Bladder microvascular endothelial cell (primary cell): ENCODE data around the gene BTF3. TPM values are rescaled to one million over a fixed set of nuclear protein-coding genes. Genes with fewer than 3 reads are reported as not detected.

Experiments used
- total RNA-seq: library from RNA; depleted of rRNA; stranded (reverse); fragments of >200 nt; gene quantifications from 2 replicates; pipeline ENCODE4 v1.2.3, GENCODE V29; 2014

Gene BTF3
- total RNA-seq = 173 and 190 TPM in 2 replicates

DNA sequence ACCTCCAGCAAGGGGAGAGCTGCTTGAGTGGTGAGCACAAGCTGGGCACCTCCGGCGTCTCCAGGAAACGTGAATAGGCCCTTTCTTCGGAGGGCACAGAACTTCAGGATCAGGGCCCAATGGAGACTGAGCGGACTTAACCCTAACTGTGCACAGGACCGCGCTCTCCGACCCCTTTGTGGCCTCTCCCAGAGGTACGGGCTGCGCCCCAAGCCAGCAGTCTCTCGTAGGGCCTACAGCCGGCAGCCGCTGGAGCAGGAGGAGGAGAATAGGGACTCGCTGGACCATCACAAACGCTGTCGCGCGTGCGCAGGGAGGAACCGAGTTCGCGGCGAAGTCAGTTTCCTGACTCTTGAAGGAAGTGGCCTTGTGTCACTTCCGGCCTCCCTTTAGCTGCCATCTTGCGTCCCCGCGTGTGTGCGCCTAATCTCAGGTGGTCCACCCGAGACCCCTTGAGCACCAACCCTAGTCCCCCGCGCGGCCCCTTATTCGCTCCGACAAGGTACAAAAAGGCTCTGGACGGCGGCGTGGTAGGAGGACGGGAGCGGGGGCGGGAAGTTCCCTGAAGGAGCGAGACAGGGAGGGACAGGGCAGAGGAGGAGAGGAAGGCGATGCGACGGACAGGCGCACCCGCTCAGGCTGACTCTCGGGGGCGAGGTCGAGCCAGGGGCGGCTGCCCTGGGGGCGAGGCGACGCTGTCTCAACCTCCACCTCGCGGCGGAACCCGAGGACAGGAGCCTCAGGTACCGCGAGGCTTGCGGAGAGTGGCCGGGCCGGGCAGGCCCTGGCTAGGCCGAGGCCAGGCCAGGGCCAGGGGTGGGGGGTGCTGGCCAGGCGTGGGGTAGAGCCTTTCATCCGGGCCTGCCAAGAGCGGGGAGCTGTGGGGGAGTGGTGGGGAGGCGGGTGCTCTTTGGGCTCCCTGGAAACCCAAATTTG is at the start of gene BTF3:
Gene BTF3, plus strand, starts transcription at position 386 of the 936 bp plus-strand sequence. Its CDS starts 226 bp downstream, at position 612.

DNA sequence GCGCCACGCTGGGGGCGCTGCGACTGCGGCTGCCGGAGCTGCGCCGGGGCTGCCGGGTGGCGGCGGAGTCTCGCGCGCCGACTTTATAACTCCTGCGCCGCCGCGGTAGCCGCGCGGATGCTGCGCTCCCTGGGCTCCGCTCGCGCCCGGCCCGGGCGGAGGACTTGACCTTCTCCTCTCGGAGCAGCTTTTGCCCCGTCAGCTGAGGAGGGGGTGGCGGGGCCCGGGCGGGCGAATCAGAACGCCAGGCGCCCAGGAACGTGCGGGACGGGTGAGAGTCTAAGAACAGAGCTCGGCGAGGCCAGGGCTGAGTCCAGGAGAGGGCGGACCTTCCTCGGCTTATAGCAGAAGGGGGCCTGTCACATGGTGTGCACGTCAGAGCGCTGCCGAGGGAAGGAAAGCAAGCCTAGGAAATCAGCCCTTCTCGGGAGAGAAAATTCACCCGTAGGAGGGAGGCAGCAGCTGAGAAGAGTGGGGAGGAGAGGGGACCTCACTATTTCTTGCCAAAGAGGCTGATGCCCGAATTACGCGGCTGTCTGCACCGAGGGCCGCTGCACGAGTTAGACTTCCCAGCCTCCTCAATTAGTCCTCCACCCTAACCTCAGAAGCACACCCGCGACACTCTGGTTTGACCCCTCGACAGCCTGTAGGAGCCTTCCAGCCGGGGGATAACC is 49.6 kb upstream of the BTF3 start, which contains the start of gene FOXD1:
Gene FOXD1, minus strand, starts transcription at position 315 of the 674 bp plus-strand sequence. CDS start 415 bp downstream, outside the sequence.

Other genes starting within 250 kb of the BTF3 start
- 0.06 and 0.16 TPM in 2 replicates for gene FOXD1, start 49.7 kb upstream of the BTF3 start, total RNA-seq
- gene ANKRA2, start 67.2 kb downstream of the BTF3 start, total RNA-seq = 10.7 and 16.8 TPM in 2 replicates
- 10.7 and 23.0 TPM in 2 replicates for gene UTP15, start 67.3 kb downstream of the BTF3 start, total RNA-seq
- gene ARHGEF28, start 127.8 kb downstream of the BTF3 start, total RNA-seq = 95.7 and 243 TPM in 2 replicates